Subcutaneous abdominal adipose tissue (tissue), 5 donors: ENCODE results near the gene ROCK1.
"Not testable (repeated sequence)": the region's sequence is repeated elsewhere in the genome, so short reads cannot be mapped to it uniquely, and the experiment has no call there.

Source experiments
- H3K27ac ChIP-seq: one replicate; pipeline ENCODE4 v1.7.0; 2013; ENCODE audit warnings: low read depth, mild to moderate bottlenecking, inconsistent platforms, low read length, moderate library complexity
- H3K27me3 ChIP-seq, 5 donors: one replicate each; pipeline ENCODE4 v1.7.0; 2013; ENCODE audit warnings: low read length in 5 of 5, inconsistent platforms in 1 of 5; ENCODE audit not compliant: control insufficient read depth in 5 of 5, insufficient read depth in 4 of 5
- H3K36me3 ChIP-seq, 5 donors: one replicate each; pipeline ENCODE4 v1.7.0; 2013; ENCODE audit warnings: low read length in 5 of 5; ENCODE audit not compliant: control insufficient read depth in 5 of 5, insufficient read depth in 5 of 5
- H3K4me1 ChIP-seq, 5 donors: one replicate each; pipeline ENCODE4 v1.7.0; 2013; ENCODE audit warnings: low read length in 5 of 5, mild to moderate bottlenecking in 3 of 5, moderate library complexity in 1 of 5; ENCODE audit not compliant: control insufficient read depth in 5 of 5, insufficient read depth in 5 of 5
- H3K4me3 ChIP-seq, 5 donors: one replicate each; pipeline ENCODE4 v1.7.0; 2013; ENCODE audit warnings: low read length in 5 of 5, low read depth in 1 of 5
- H3K9ac ChIP-seq, 5 donors: one replicate each; pipeline ENCODE4 v1.7.0; 2013; ENCODE audit warnings: low read length in 5 of 5, mild to moderate bottlenecking in 4 of 5, moderate library complexity in 3 of 5
- H3K9me3 ChIP-seq, 5 donors: one replicate each; pipeline ENCODE4 v1.7.0; 2013; ENCODE audit warnings: low read length in 5 of 5; ENCODE audit not compliant: control insufficient read depth in 5 of 5
- donor health status: healthy.
- donor health status: healthy.
- donor health status: healthy.
- donor health status: healthy.
- donor health status: healthy.

The ROCK1 gene

GRCh38 chr18:21031845-21032244, 79.8 kb downstream of the ROCK1 start:
- H3K36me3 ChIP-seq, result peaks cover 9 to 19% (median 16%) of the 10 kb centered on the region in 5 donors
- H3K27me3 ChIP-seq, result no peaks in the 10 kb centered on the region
- H3K9me3 ChIP-seq, result peaks cover 4 to 10% (median 4%) of the 10 kb centered on the region in 5 donors
- H3K4me3 ChIP-seq, result no peak overlapping the region
- H3K27ac ChIP-seq, result no peak overlapping the region
- H3K4me1 ChIP-seq, result no peaks in the 10 kb centered on the region
- H3K9ac ChIP-seq, result no peak overlapping the region

- not testable (repeated sequence) for H3K9me3 ChIP-seq, H3K27ac ChIP-seq, H3K27me3 ChIP-seq, H3K4me3 ChIP-seq, H3K9ac ChIP-seq
- Histone ChIP-seq H3K4me1 (peaks cover 0 to 14% (median 7%) of the 10 kb centered on the region in 5 donors), H3K36me3 (peaks cover 18 to 28% (median 25%) of the 10 kb centered on the region in 5 donors)
Observed at GRCh38 chr18:21018257-21018656, 93.4 kb downstream of the ROCK1 start.

DNA sequence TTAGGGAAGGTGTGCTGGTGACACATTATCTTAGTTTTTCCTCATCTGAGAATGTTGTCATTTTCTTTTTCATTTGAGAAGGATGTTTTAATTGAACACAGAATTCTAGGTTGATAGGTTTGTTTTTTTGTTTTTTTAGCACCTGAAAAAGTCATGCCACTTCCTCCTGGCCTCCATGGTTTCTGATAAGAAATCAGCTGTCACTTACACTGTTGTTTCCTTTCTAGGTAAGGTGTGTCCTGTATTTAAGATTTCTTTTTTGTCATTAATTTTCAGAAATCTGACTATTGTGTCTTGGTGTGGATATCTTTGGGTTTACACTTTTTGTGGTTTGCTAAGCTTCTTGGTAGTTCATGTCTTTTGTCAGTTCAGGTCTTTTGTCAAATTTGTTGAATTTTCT, 99.3 kb downstream of the ROCK1 start:
- Histone ChIP-seq H3K4me1 (no peaks in the 10 kb centered on the region), H3K27ac (no peak overlapping the region), H3K27me3 (no peaks in the 10 kb centered on the region), H3K36me3 (peaks cover 24 to 38% (median 35%) of the 10 kb centered on the region in 5 donors), H3K9me3 (peaks cover 0 to 4% (median 0%) of the 10 kb centered on the region in 5 donors), H3K4me3 (no peak overlapping the region), H3K9ac (no peak overlapping the region)

GRCh38 chr18:21004726-21005125, 106.9 kb downstream of the ROCK1 start:
- Histone ChIP-seq H3K4me3 (no peak overlapping the region), H3K36me3 (peaks cover 14 to 34% (median 22%) of the 10 kb centered on the region in 5 donors), H3K27me3 (no peaks in the 10 kb centered on the region), H3K27ac (peak overlapping the region; percentile 82), H3K4me1 (peaks cover 0 to 21% (median 15%) of the 10 kb centered on the region in 5 donors), H3K9me3 (no peaks in the 10 kb centered on the region), H3K9ac (peak overlapping the region in 1 of 5 donors; percentile 58)

DNA sequence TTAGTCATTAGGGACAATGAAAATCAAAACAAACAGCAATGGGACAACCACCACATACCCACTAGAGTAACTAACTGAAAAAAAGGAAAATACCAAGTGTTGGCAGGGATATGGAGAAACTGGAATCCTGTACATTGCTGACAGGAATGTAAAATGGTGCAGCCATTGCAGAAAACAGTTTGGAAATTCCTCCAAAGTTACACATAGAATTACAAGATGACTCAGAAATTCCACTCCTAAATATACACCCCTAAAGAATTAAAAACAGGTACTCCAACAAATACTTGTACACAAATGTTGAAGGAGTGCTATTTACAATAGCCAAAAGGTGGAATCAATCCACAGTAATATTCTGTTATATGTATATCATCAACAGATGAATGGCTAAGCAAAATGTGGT, 110.9 kb downstream of the ROCK1 start:
- Histone ChIP-seq H3K4me1 (peaks cover 0 to 21% (median 15%) of the 10 kb centered on the region in 5 donors), H3K27me3 (no peaks in the 10 kb centered on the region), H3K36me3 (peaks cover 0 to 16% (median 11%) of the 10 kb centered on the region in 5 donors), H3K9me3 (no peaks in the 10 kb centered on the region), H3K9ac (no peak overlapping the region), H3K4me3 (no peak overlapping the region), H3K27ac (no peak overlapping the region)

- H3K9me3 ChIP-seq, result no peaks in the 10 kb centered on the region
- H3K4me1 ChIP-seq, result no peaks in the 10 kb centered on the region
- no peak overlapping the region for H3K4me3 ChIP-seq
- no peak overlapping the region for H3K27ac ChIP-seq
- peaks cover 6 to 15% (median 12%) of the 10 kb centered on the region in 5 donors for H3K36me3 ChIP-seq
- no peaks in the 10 kb centered on the region for H3K27me3 ChIP-seq
- no peak overlapping the region for H3K9ac ChIP-seq
Observed at GRCh38 chr18:20997371-20997770, 114.2 kb downstream of the ROCK1 start.

GRCh38 chr18:20996418-20996817, 115.2 kb downstream of the ROCK1 start:
- H3K9ac ChIP-seq, result no peak overlapping the region
- H3K27ac ChIP-seq, result no peak overlapping the region
- H3K36me3 ChIP-seq, result peaks cover 9 to 20% (median 11%) of the 10 kb centered on the region in 5 donors
- no peak overlapping the region for H3K4me3 ChIP-seq
- no peaks in the 10 kb centered on the region for H3K27me3 ChIP-seq
- no peaks in the 10 kb centered on the region for H3K9me3 ChIP-seq
- H3K4me1 ChIP-seq, result no peaks in the 10 kb centered on the region

- Histone ChIP-seq H3K9me3 (no peaks in the 10 kb centered on the region), H3K27me3 (no peaks in the 10 kb centered on the region), H3K27ac (no peak overlapping the region), H3K4me3 (no peak overlapping the region), H3K36me3 (peaks cover 22 to 68% (median 47%) of the 10 kb centered on the region in 5 donors), H3K4me1 (no peaks in the 10 kb centered on the region), H3K9ac (no peak overlapping the region)
Observed at GRCh38 chr18:20988726-20989125, 122.9 kb downstream of the ROCK1 start.

GRCh38 chr18:20975077-20975476, 136.5 kb downstream of the ROCK1 start:
- H3K9ac ChIP-seq, result peak overlapping the region in 1 of 5 donors; percentile 45
- peaks cover 27 to 65% (median 40%) of the 10 kb centered on the region in 5 donors for H3K36me3 ChIP-seq
- H3K4me1 ChIP-seq, result no peaks in the 10 kb centered on the region
- H3K9me3 ChIP-seq, result no peaks in the 10 kb centered on the region
- no peak overlapping the region for H3K27ac ChIP-seq
- H3K27me3 ChIP-seq, result no peaks in the 10 kb centered on the region
- no peak overlapping the region for H3K4me3 ChIP-seq

DNA sequence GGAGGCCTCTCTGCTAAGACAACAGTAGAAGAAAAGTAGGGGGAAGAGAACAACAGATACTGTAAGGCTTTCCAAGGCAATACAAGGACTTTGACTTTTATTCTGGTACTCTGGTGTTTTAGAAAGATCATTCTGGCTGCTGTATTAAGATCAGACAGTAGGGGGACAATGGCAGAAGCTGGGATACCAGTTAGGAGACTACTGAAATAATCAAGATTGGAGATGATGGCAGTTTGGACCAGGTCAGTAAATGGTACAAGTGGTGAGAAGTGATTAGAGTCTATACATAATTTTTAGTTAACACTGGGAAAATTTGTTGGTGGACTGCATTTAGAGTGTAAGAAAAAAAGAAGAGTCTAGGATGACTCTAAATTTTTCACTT, 139.7 kb downstream of the ROCK1 start:
- Histone ChIP-seq H3K27me3 (no peaks in the 10 kb centered on the region), H3K4me1 (no peaks in the 10 kb centered on the region), H3K27ac (no peak overlapping the region), H3K4me3 (no peak overlapping the region), H3K36me3 (peaks cover 36 to 66% (median 44%) of the 10 kb centered on the region in 5 donors), H3K9ac (no peak overlapping the region), H3K9me3 (no peaks in the 10 kb centered on the region)

DNA sequence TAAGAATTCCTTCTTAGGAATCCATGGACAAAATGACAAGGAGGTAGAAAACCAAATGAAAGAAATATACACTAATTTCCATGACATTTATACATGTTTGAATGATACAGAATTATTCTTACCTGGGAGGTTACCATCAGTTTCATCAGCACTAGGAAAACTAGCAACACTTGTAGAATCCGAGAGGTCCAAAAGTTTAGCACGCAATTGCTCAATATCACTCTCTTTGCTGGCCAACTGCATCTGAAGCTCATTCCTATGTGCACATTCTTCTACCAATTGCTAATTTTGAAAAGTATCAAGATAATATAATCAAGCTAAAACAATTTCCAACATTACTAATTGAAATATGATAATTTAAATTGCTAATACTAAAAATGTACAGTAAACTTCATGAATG, 144.8 kb downstream of the ROCK1 start:
- H3K4me1 ChIP-seq, result no peaks in the 10 kb centered on the region
- no peaks in the 10 kb centered on the region for H3K9me3 ChIP-seq
- no peak overlapping the region for H3K9ac ChIP-seq
- H3K4me3 ChIP-seq, result no peak overlapping the region
- H3K27ac ChIP-seq, result no peak overlapping the region
- H3K27me3 ChIP-seq, result no peaks in the 10 kb centered on the region
- peaks cover 31 to 44% (median 40%) of the 10 kb centered on the region in 5 donors for H3K36me3 ChIP-seq
